H9 (cell line): ENCODE data around the gene MOV10L1. TPM values are rescaled to one million over a fixed set of nuclear protein-coding genes. Genes with fewer than 3 reads are reported as not detected.
"Not testable (repeated sequence)": the region's sequence is repeated elsewhere in the genome, so short reads cannot be mapped to it uniquely, and the experiment has no call there.

Source experiments
- DNase-seq: peaks from one replicate; pipeline ENCODE4 v3.0.0-alpha.2; 2017
- H2AFZ ChIP-seq: one replicate; pipeline ENCODE4 v1.6.1; 2013; ENCODE audit warnings: mild to moderate bottlenecking, low read length, control low read depth, moderate library complexity
- H2AK5ac ChIP-seq: 2 replicates; pipeline ENCODE4 v1.6.1; 2013; ENCODE audit warnings: low read length, control low read depth, mixed read lengths; ENCODE audit not compliant: insufficient read length
- H2BK120ac ChIP-seq: one replicate; pipeline ENCODE4 v1.6.1; 2013; ENCODE audit warnings: low read depth, mild to moderate bottlenecking, low read length, control low read depth, inconsistent platforms; ENCODE audit not compliant: poor library complexity, severe bottlenecking
- H2BK12ac ChIP-seq: 2 replicates; pipeline ENCODE4 v1.6.1; 2013; ENCODE audit warnings: low read length, control low read depth, mixed read lengths, low read depth; ENCODE audit not compliant: insufficient read length
- H2BK15ac ChIP-seq: 2 replicates; pipeline ENCODE4 v1.6.1; 2013; ENCODE audit warnings: low read depth, low read length, control low read depth
- H2BK20ac ChIP-seq: one replicate; pipeline ENCODE4 v1.6.1; 2013; ENCODE audit warnings: low read depth, mild to moderate bottlenecking, low read length, control low read depth, inconsistent platforms; ENCODE audit not compliant: poor library complexity, severe bottlenecking
- H2BK5ac ChIP-seq: 2 replicates; pipeline ENCODE4 v1.6.1; 2013; ENCODE audit warnings: low read length, control low read depth, mixed read lengths; ENCODE audit not compliant: insufficient read length
- H3K14ac ChIP-seq: 2 replicates; pipeline ENCODE4 v1.6.1; 2013; ENCODE audit warnings: low read length, control low read depth; ENCODE audit not compliant: insufficient read depth
- H3K18ac ChIP-seq: 2 replicates; pipeline ENCODE4 v1.6.1; 2013; ENCODE audit warnings: low read depth, mild to moderate bottlenecking, mixed read lengths, low read length, control low read depth; ENCODE audit not compliant: insufficient read length
- H3K23ac ChIP-seq: 2 replicates; pipeline ENCODE4 v1.6.1; 2013; ENCODE audit warnings: low read length, control low read depth, mixed read lengths, low read depth; ENCODE audit not compliant: insufficient read length
- H3K23me2 ChIP-seq: 2 replicates; pipeline ENCODE4 v1.6.1; 2013; ENCODE audit warnings: low read depth, mild to moderate bottlenecking, mixed read lengths, low read length, control low read depth; ENCODE audit not compliant: insufficient read length, poor library complexity, severe bottlenecking
- H3K27ac ChIP-seq: 2 replicates; pipeline ENCODE4 v1.5.1; 2013; ENCODE audit warnings: low read length, control low read depth, mixed read lengths, low read depth; ENCODE audit not compliant: insufficient read length
- H3K27me3 ChIP-seq: 2 replicates; pipeline ENCODE4 v1.6.1; 2013; ENCODE audit warnings: low read length, control low read depth, inconsistent platforms; ENCODE audit not compliant: insufficient read depth
- H3K4ac ChIP-seq: 2 replicates; pipeline ENCODE4 v1.6.1; 2013; ENCODE audit warnings: low read depth, mild to moderate bottlenecking, control low read depth, inconsistent platforms, low read length, moderate library complexity
- H3K4me1 ChIP-seq: 2 replicates; pipeline ENCODE4 v1.6.1; 2013; ENCODE audit warnings: low read length, control low read depth, inconsistent platforms; ENCODE audit not compliant: insufficient read depth
- H3K4me2 ChIP-seq: 2 replicates; pipeline ENCODE4 v1.6.1; 2013; ENCODE audit warnings: low read length, control low read depth, mixed read lengths; ENCODE audit not compliant: insufficient read length, insufficient read depth
- H3K56ac ChIP-seq: 2 replicates; pipeline ENCODE4 v1.6.1; 2013; ENCODE audit warnings: low read depth, mild to moderate bottlenecking, mixed read lengths, low read length, control low read depth; ENCODE audit not compliant: insufficient read length
- H3K79me1 ChIP-seq: 2 replicates; pipeline ENCODE4 v1.6.1; 2013; ENCODE audit warnings: low read depth, mild to moderate bottlenecking, moderate library complexity, low read length, control low read depth, inconsistent platforms; ENCODE audit not compliant: insufficient read depth, poor library complexity, severe bottlenecking
- H3K79me2 ChIP-seq: 2 replicates; pipeline ENCODE4 v1.6.1; 2013; ENCODE audit warnings: low read length, control low read depth, inconsistent platforms; ENCODE audit not compliant: insufficient read depth
- H3K9ac ChIP-seq: 2 replicates; pipeline ENCODE4 v1.6.1; 2013; ENCODE audit warnings: low read length, control low read depth, mixed read lengths; ENCODE audit not compliant: insufficient read length; ENCODE audit errors: extremely low read depth
- H3K9me3 ChIP-seq: one replicate; pipeline ENCODE4 v1.6.1; 2013; ENCODE audit warnings: low read depth, low read length, inconsistent platforms; ENCODE audit not compliant: control insufficient read depth
- H3T11ph ChIP-seq: one replicate; pipeline ENCODE4 v1.6.1; 2013; ENCODE audit warnings: mild to moderate bottlenecking, low read length, control low read depth, inconsistent platforms
- H4K20me1 ChIP-seq: one replicate; pipeline ENCODE4 v1.6.1; 2013; ENCODE audit not compliant: control insufficient read depth, insufficient read length, insufficient read depth
- H4K5ac ChIP-seq: 2 replicates; pipeline ENCODE4 v1.6.1; 2013; ENCODE audit warnings: low read depth, mild to moderate bottlenecking, mixed read lengths, low read length, control low read depth; ENCODE audit not compliant: insufficient read length
- H4K8ac ChIP-seq: replicated peaks from 2 replicates; pipeline ENCODE4 v1.6.1; 2013; ENCODE audit warnings: low read length, control low read depth, mixed read lengths, low read depth; ENCODE audit not compliant: insufficient read length
- H4K91ac ChIP-seq: 2 replicates; pipeline ENCODE4 v1.6.1; 2013; ENCODE audit warnings: low read depth, mild to moderate bottlenecking, moderate library complexity, mixed read lengths, low read length, control low read depth; ENCODE audit not compliant: insufficient read length
- H3K27ac Mint-ChIP-seq, 3 experiments: 2 replicates in 2 of 3; 3 replicates in 1 of 3; pipeline ENCODE4 v1.8.0; 2020 to 2021; ENCODE audit warnings: mixed read lengths in 3 of 3, mild to moderate bottlenecking in 1 of 3, moderate library complexity in 1 of 3
- H3K27me3 Mint-ChIP-seq: 2 replicates; pipeline ENCODE4 v1.8.0; 2021; ENCODE audit warnings: low read depth, mild to moderate bottlenecking, moderate library complexity, mixed read lengths
- H3K36me3 Mint-ChIP-seq, 3 experiments: 2 replicates in 2 of 3; 3 replicates in 1 of 3; pipeline ENCODE4 v1.8.0; 2020 to 2021; ENCODE audit warnings: low read depth in 3 of 3, mixed read lengths in 3 of 3; ENCODE audit not compliant: insufficient read depth in 1 of 3
- H3K4me1 Mint-ChIP-seq, 2 experiments: 2 replicates each; pipeline ENCODE4 v1.8.0; 2020; ENCODE audit warnings: mixed read lengths in 2 of 2
- H3K4me3 Mint-ChIP-seq, 2 experiments: 2 replicates in 1 of 2; 3 replicates in 1 of 2; pipeline ENCODE4 v1.8.0; 2020 to 2021; ENCODE audit warnings: mild to moderate bottlenecking in 2 of 2, mixed read lengths in 2 of 2, moderate library complexity in 1 of 2
- H3K9me3 Mint-ChIP-seq, 2 experiments: 2 replicates in 1 of 2; 3 replicates in 1 of 2; pipeline ENCODE4 v1.8.0; 2020; ENCODE audit warnings: mild to moderate bottlenecking in 2 of 2, mixed read lengths in 2 of 2, moderate library complexity in 1 of 2
- CTCF ChIP-seq: fragments of 200-600 bp; sonication (generic); conservative IDR thresholded peaks from 3 replicates; pipeline ENCODE4 v1.8.0; 2021; ENCODE audit warnings: antibody characterized with exemption, mild to moderate bottlenecking
- WGBS: extraction: QIAGEN DNeasy Blood & Tissue Kit; methylation state at CpG from one replicate; pipeline ENCODE4 v1.1.7; 2013; ENCODE audit warnings: missing lambda C conversion rate, low lambda C conversion rate, mixed read lengths; ENCODE audit not compliant: insufficient read length; ENCODE audit errors: extremely low coverage; 5-methylcytosine and 5-hydroxymethylcytosine counted together
- total RNA-seq: library from RNA; stranded (reverse); gene quantifications from 2 replicates; pipeline ENCODE4 v1.2.1, GENCODE V29; 2021

The MOV10L1 gene
- total RNA-seq, 1 experiment from 2014 or later = not detected

DNA sequence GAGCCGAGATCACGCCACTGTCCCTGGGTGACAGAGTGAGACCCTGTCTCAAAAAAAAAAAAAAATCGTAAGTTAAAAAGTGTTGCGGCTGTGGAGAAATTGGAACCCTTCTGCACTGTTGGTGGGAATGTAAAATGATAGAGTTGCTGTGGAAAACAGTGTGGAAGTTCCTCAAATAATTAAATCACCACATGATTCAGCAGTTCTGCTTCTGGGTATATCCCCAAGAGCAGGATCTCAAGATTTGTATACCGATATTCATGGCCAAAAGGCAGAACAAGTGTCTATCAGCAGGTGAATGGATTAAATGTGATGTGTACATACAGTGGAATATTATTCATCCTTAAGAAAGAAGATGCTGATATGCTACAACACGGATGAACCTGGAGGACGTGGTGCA is 114.8 kb downstream of the MOV10L1 start:
- Histone ChIP-seq H3K4ac (no peak overlapping the region), H2BK120ac (no peak overlapping the region), H3K4me1 (no peaks in the 10 kb centered on the region), H3K23me2 (peaks cover 13% of the 10 kb centered on the region), H4K5ac (no peak overlapping the region), H2BK5ac (no peak overlapping the region), H3K79me2 (no peaks in the 10 kb centered on the region; the same call in 1 of the 2 replicates), H3K18ac (no peak overlapping the region), H4K20me1 (peaks cover 3% of the 10 kb centered on the region), H2BK12ac (no peak overlapping the region), H3K23ac (no peak overlapping the region), H3K79me1 (no peaks in the 10 kb centered on the region), H3K9ac (no peak overlapping the region), H3K4me2 (no peak overlapping the region), H3T11ph (no peak overlapping the region), H2AK5ac (no peak overlapping the region), H2AFZ (no peak overlapping the region), H4K8ac (no peak overlapping the region), H3K27ac (no peak overlapping the region), H3K9me3 (no peaks in the 10 kb centered on the region), H3K27me3 (no peaks in the 10 kb centered on the region), H2BK15ac (no peak overlapping the region), H3K14ac (no peak overlapping the region), H3K56ac (no peak overlapping the region), H2BK20ac (no peak overlapping the region), H4K91ac (no peak overlapping the region)
- peaks cover 16 to 47% (median 41%) of the 10 kb centered on the region in 3 experiments for H3K36me3 Mint-ChIP-seq
- H3K27me3 Mint-ChIP-seq = no peaks in the 10 kb centered on the region
- WGBS = no CpG with 5 or more reads among the region's 7 CpGs
- peaks cover 5 to 6% of the 10 kb centered on the region in 2 experiments; a peak in 3 of 5 replicates for H3K9me3 Mint-ChIP-seq
- no peak overlapping the region for H3K27ac Mint-ChIP-seq
- no peak for TF ChIP-seq CTCF
- DNase-seq = no peak
- H3K4me1 Mint-ChIP-seq = peaks cover 9 to 14% of the 10 kb centered on the region in 2 experiments
- no peak overlapping the region for H3K4me3 Mint-ChIP-seq

DNA sequence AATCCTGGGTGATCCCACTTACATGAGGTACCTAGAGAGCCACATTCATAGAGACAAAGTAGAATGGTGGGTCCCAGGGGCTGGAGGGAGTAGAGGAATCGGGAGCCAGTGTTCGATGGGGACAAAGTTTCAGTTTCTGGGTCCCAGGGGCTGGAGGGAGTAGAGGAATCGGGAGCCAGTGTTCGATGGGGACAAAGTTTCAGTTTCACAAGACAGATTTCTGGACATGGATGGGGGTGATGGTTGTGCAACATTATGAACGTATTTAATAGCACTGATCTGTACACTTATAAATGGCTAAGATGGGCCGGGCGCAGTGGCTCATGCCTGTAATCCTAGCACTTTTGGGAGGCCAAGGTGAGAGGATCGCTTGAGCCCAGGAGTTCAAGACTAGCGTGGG is 115.2 kb downstream of the MOV10L1 start:
- not testable (repeated sequence) for H3T11ph ChIP-seq, H3K23ac ChIP-seq, H2BK5ac ChIP-seq, H4K8ac ChIP-seq, H2AK5ac ChIP-seq, H4K5ac ChIP-seq, H3K56ac ChIP-seq, H3K79me1 ChIP-seq, H3K27ac ChIP-seq, H3K18ac ChIP-seq, H3K14ac ChIP-seq, H3K4me2 ChIP-seq, DNase-seq, H3K9me3 Mint-ChIP-seq, H3K79me2 ChIP-seq, H4K91ac ChIP-seq, H2BK12ac ChIP-seq, H3K4me3 Mint-ChIP-seq, H3K9ac ChIP-seq, H3K4ac ChIP-seq, H3K23me2 ChIP-seq, H3K27me3 ChIP-seq, H3K27me3 Mint-ChIP-seq, H3K4me1 ChIP-seq, H4K20me1 ChIP-seq, H3K9me3 ChIP-seq, H2BK120ac ChIP-seq, H2AFZ ChIP-seq, H2BK20ac ChIP-seq, H2BK15ac ChIP-seq
- peaks cover 19 to 50% (median 44%) of the 10 kb centered on the region in 3 experiments for H3K36me3 Mint-ChIP-seq
- WGBS = no CpG with 5 or more reads among the region's 9 CpGs
- peaks cover 8 to 12% of the 10 kb centered on the region in 2 experiments for H3K4me1 Mint-ChIP-seq
- peak overlapping the region in 1 of 3 experiments; percentile 5; a peak in 2 of 7 replicates for H3K27ac Mint-ChIP-seq
